GM23338 (cell line): ENCODE measurements around the gene CCDC68. TPM values are rescaled to one million over a fixed set of nuclear protein-coding genes. Genes with fewer than 3 reads are reported as not detected.

Experiments used
- CREB1 ChIP-seq: fragments of 250-450 bp; sonication (Bioruptor Pico); IDR thresholded peaks from 2 replicates; pipeline ENCODE4 v1.5.0; 2020; ENCODE audit warnings: low read depth, mild to moderate bottlenecking, moderate library complexity
- CTCF ChIP-seq, 2 experiments: fragments of 200-600 bp in 1 of 2; sonication (generic) in 1 of 2; conservative IDR thresholded peaks; 2 replicates each; pipeline versions ENCODE4 v1.5.1 to v1.6.1; 2016 to 2017; ENCODE audit warnings: antibody characterized with exemption in 2 of 2, low read depth in 2 of 2, mild to moderate bottlenecking in 2 of 2, moderate library complexity in 1 of 2
- ETS1 ChIP-seq: IDR thresholded peaks from 2 replicates; pipeline ENCODE4 v1.6.1; 2016; ENCODE audit warnings: antibody characterized with exemption
- EZH2 ChIP-seq: fragments of 200-600 bp; sonication (generic); IDR thresholded peaks from one replicate; pipeline ENCODE4 v1.8.0; 2017; ENCODE audit warnings: antibody characterized with exemption, mild to moderate bottlenecking, low read depth; ENCODE audit not compliant: unreplicated experiment
- EZH2phosphoT487 ChIP-seq: fragments of 200-600 bp; sonication (generic); IDR thresholded peaks from one replicate; pipeline ENCODE4 v1.8.1; 2018; ENCODE audit warnings: antibody characterized with exemption; ENCODE audit not compliant: unreplicated experiment
- JUNB ChIP-seq: IDR thresholded peaks from one replicate; pipeline ENCODE4 v1.6.1; 2016; ENCODE audit warnings: antibody characterized with exemption; ENCODE audit not compliant: unreplicated experiment
- STAT1 ChIP-seq: IDR thresholded peaks from one replicate; pipeline ENCODE4 v1.6.1; 2016; ENCODE audit warnings: antibody characterized with exemption; ENCODE audit not compliant: unreplicated experiment
- ZNF114 ChIP-seq: fragments of 250-450 bp; sonication (Bioruptor Pico); IDR thresholded peaks from 2 replicates; pipeline ENCODE4 v1.5.0; 2020; ENCODE audit warnings: mild to moderate bottlenecking, moderate library complexity
- ZNF331 ChIP-seq: fragments of 250-450 bp; sonication (Bioruptor Pico); IDR thresholded peaks from 2 replicates; pipeline ENCODE4 v1.5.0; 2020; ENCODE audit warnings: low read depth, mild to moderate bottlenecking, moderate library complexity
- ZNF462 ChIP-seq: fragments of 250-450 bp; sonication (Bioruptor Pico); IDR thresholded peaks from 2 replicates; pipeline ENCODE4 v1.5.0; 2020; ENCODE audit warnings: mild to moderate bottlenecking, moderate library complexity
- polyA plus RNA-seq: library from polyadenylated mRNA; unstranded; fragments of >200 nt; fragmentation: Nextera tagmentation; extraction: Ambion mirVana; gene quantifications from 2 replicates; pipeline ENCODE4 v1.2.1, GENCODE V29; 2016
- total RNA-seq: library from RNA; depleted of rRNA; stranded (reverse); fragments of >200 nt; shearing (Covaris generic); gene quantifications from 2 replicates; pipeline ENCODE4 v1.2.3, GENCODE V29; 2014

Gene CCDC68
- total and polyA plus RNA-seq, 2 experiments from 2014 or later, result 1.6 to 3.7 TPM

- TF ChIP-seq ZNF462 (CRISPR knock-in tag) (no peak), ETS1 (no peak), EZH2phosphoT487 (no peak), STAT1 (no peak), CTCF (conservative IDR thresholded peaks at IDR 0.05; ENCODE audit: low read depth in 2 of 2) (no peak), CREB1 (CRISPR knock-in tag) (no peak), JUNB (no peak), ZNF114 (CRISPR knock-in tag) (no peak), ZNF331 (CRISPR knock-in tag) (no peak), EZH2 (no peak)
Measured at GRCh38 chr18:54875063-54875462, 84.2 kb downstream of the CCDC68 start (continued).
